NB4 (cell line): ENCODE data around the gene NOP53.
"Not testable (repeated sequence)": the region's sequence is repeated elsewhere in the genome, so short reads cannot be mapped to it uniquely, and the experiment has no call there.

Experiments used
- DNase-seq: peaks from one replicate; pipeline ENCODE4 v3.0.0; 2010; ENCODE audit warnings: low read depth
- H3K4me3 ChIP-seq: one replicate; pipeline ENCODE4 v1.5.1; 2011; ENCODE audit warnings: mild to moderate bottlenecking, low read depth, low read length, moderate library complexity
- CTCF ChIP-seq: IDR thresholded peaks from one replicate; pipeline ENCODE4 v1.5.1; 2012; ENCODE audit warnings: low read depth, low read length
- MAX ChIP-seq: IDR thresholded peaks from 2 replicates; pipeline ENCODE4 v1.6.1; 2011; ENCODE audit warnings: low read depth, low read length
- MYC ChIP-seq: IDR thresholded peaks from 2 replicates; pipeline ENCODE4 v1.6.1; 2011; ENCODE audit warnings: low read depth, low read length
- POLR2A ChIP-seq: IDR thresholded peaks from 2 replicates; pipeline ENCODE4 v1.6.1; 2011; ENCODE audit warnings: mild to moderate bottlenecking; ENCODE audit not compliant: insufficient read length; ENCODE audit errors: extremely low read depth

Gene NOP53

GRCh38 chr19:47802521-47803043, 57.2 kb downstream of the NOP53 start:
- no peak overlapping the region for H3K4me3 ChIP-seq
- TF ChIP-seq POLR2A: no peak
- no peak for TF ChIP-seq MAX
- no peak for TF ChIP-seq MYC
- no peak for TF ChIP-seq CTCF
- no peak for DNase-seq

GRCh38 chr19:47803148-47803547, 57.8 kb downstream of the NOP53 start:
- not testable (repeated sequence) for DNase-seq, H3K4me3 ChIP-seq

GRCh38 chr19:47803671-47804070, 58.3 kb downstream of the NOP53 start:
- H3K4me3 ChIP-seq: not testable (repeated sequence)

GRCh38 chr19:47804451-47804850, 59.1 kb downstream of the NOP53 start, which contains the start of gene TPRX1:
Gene TPRX1 (minus strand): TSS chr19:47804551. CDS start chr19:47804539, 12 bp downstream.
- H3K4me3 ChIP-seq, DNase-seq: not testable (repeated sequence)

More at GRCh38 chr19:47803671-47804070, 58.3 kb downstream of the NOP53 start:
- DNase-seq: not testable (repeated sequence)

- no peak overlapping the region for H3K4me3 ChIP-seq
- DNase-seq: no peak
- no peak for TF ChIP-seq POLR2A
- TF ChIP-seq CTCF: no peak
- peak; percentile 66 for TF ChIP-seq MAX
These were observed 60.0 kb downstream of the NOP53 start for GRCh38 chr19:47805313-47805712.

GRCh38 chr19:47806435-47806834, 61.1 kb downstream of the NOP53 start:
- no peak overlapping the region for H3K4me3 ChIP-seq
- DNase-seq: no peak
- TF ChIP-seq CTCF (no peak), MYC (no peak), POLR2A (no peak), MAX (no peak)
